Urothelium cell line (cell line): Measurements from ENCODE around the gene EDEM2.
"Not testable (repeated sequence)": the region's sequence is repeated elsewhere in the genome, so short reads cannot be mapped to it uniquely, and the experiment has no call there.

Experiments
- DNase-seq: peaks from one replicate; pipeline ENCODE4 v3.0.0; 2011; ENCODE audit warnings: low spot score, mixed read lengths
- FAIRE-seq: peaks from 2 replicates; lab custom pipeline; 2011; peaks lifted over from hg19 to GRCh38; lab: Jason Lieb, UNC

Gene EDEM2

GRCh38 chr20:35146920-35147574 is at the start of gene EDEM2:
Gene EDEM2, minus strand, starts transcription at chr20:35147336. Its CDS starts 78 bp downstream, at chr20:35147258.
- FAIRE-seq (peak; percentile 85), DNase-seq (peak; percentile 99)

- FAIRE-seq (no peak), DNase-seq (no peak)
These were observed 49.2 kb upstream of the EDEM2 start for GRCh38 chr20:35196313-35196712.

- not testable (repeated sequence) for FAIRE-seq, DNase-seq
These were observed 46.1 kb upstream of the EDEM2 start for GRCh38 chr20:35193031-35193791.

GRCh38 chr20:35192118-35192872 is 45.2 kb upstream of the EDEM2 start:
- no peak for FAIRE-seq
- DNase-seq, result no peak

- FAIRE-seq (no peak), DNase-seq (no peak)
These were observed 44.4 kb upstream of the EDEM2 start for GRCh38 chr20:35191419-35192117.

GRCh38 chr20:35190556-35190955 is 43.4 kb upstream of the EDEM2 start:
- no peak for FAIRE-seq
- DNase-seq, result no peak

- not testable (repeated sequence) for FAIRE-seq, DNase-seq
These were observed 42.1 kb upstream of the EDEM2 start for GRCh38 chr20:35189223-35189622.

- FAIRE-seq (no peak), DNase-seq (no peak)
These were observed 40.6 kb upstream of the EDEM2 start for GRCh38 chr20:35187584-35188190.

GRCh38 chr20:35186691-35187289 is 39.7 kb upstream of the EDEM2 start:
- DNase-seq, FAIRE-seq: not testable (repeated sequence)

- no peak for DNase-seq
- no peak for FAIRE-seq
These were observed 34.6 kb upstream of the EDEM2 start for GRCh38 chr20:35181731-35182130.

- no peak for DNase-seq
These were observed 33.1 kb upstream of the EDEM2 start for GRCh38 chr20:35180266-35180665.

GRCh38 chr20:35179292-35180212 is 32.4 kb upstream of the EDEM2 start:
- DNase-seq, result no peak
- no peak for FAIRE-seq

More at GRCh38 chr20:35180266-35180665, 33.1 kb upstream of the EDEM2 start:
- no peak for FAIRE-seq

GRCh38 chr20:35176132-35176531 is 29.0 kb upstream of the EDEM2 start:
- FAIRE-seq (no peak), DNase-seq (no peak)

- DNase-seq, result peak; percentile 58
These were observed 27.5 kb upstream of the EDEM2 start for GRCh38 chr20:35174458-35175216.

GRCh38 chr20:35173576-35174192 is 26.5 kb upstream of the EDEM2 start:
- FAIRE-seq (no peak), DNase-seq (no peak)

More at GRCh38 chr20:35174458-35175216, 27.5 kb upstream of the EDEM2 start:
- no peak for FAIRE-seq

GRCh38 chr20:35172434-35172806 is 25.3 kb upstream of the EDEM2 start:
- FAIRE-seq (no peak), DNase-seq (no peak)

- FAIRE-seq, result no peak
- DNase-seq, result peak; percentile 92
These were observed 24.8 kb upstream of the EDEM2 start, which contains the start of gene PROCR for GRCh38 chr20:35171753-35172433. Gene PROCR, plus strand, starts transcription at chr20:35172072. Its CDS starts 83 bp downstream, at chr20:35172155.
